ENCODE data around the gene FXN. TPM values are rescaled to one million over a fixed set of nuclear protein-coding genes. Genes with fewer than 3 reads are reported as not detected.
"Not testable (repeated sequence)": the region's sequence is repeated elsewhere in the genome, so short reads cannot be mapped to it uniquely, and the experiment has no call there.

FXN gene
- total RNA-seq, 2 experiments from 2014 or later: 6.9 to 36.1 TPM

DNA sequence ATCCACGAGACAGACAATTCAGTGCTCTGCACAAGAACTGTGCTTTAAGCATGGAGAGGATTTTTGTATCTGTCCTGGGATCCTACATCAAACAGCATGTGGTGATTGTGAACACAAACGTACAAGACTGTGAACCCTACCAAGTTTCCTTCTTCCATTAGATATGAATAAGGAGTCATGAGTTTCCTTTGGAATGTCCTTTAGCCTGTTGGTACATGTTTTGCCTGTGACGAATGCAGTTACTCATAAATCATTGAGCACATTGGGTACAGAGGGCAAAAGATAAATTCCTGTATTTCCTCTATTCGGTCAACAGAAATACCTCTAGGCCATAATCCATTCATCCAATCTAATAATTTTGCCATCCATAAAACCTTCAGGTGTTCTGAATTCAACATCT is 61.5 kb downstream of the FXN start:
- DNase-seq (ENCODE audit: low spot score): no peak
- H4K20me1 ChIP-seq (ENCODE audit: insufficient read depth, low read length): no peaks in the 10 kb centered on the region
- ChIA-PET POLR2A (no interaction called here), CTCF (ENCODE audit: unreplicated experiment) (no interaction called here)
- H3K4me2 ChIP-seq (ENCODE audit: low read length): no peak overlapping the region
- no peaks in the 10 kb centered on the region for H3K9me2 ChIP-seq (ENCODE audit: insufficient read depth, low read length)
- H3K4me3 ChIP-seq (ENCODE audit: low read depth, low read length, poor library complexity, severe bottlenecking): no peak overlapping the region
- H3K9me3 ChIP-seq (ENCODE audit: low read length): no peaks in the 10 kb centered on the region
- H3K36me3 ChIP-seq (ENCODE audit: insufficient read depth, low read length): no peaks in the 10 kb centered on the region
- intact Hi-C loops (cut with micrococcal nuclease; ENCODE audit: unreplicated experiment): no loop called here
- H3K27ac ChIP-seq (ENCODE audit: low read depth, low read length, poor library complexity, severe bottlenecking): no peak overlapping the region
- H2AFZ ChIP-seq (ENCODE audit: low read length): no peak overlapping the region
- no TSS peak for BruUV-seq (replicated peaks)
- H3K4me1 ChIP-seq (ENCODE audit: insufficient read depth, low read length, poor library complexity, severe bottlenecking): no peaks in the 10 kb centered on the region
- TF ChIP-seq, protein P1, sequence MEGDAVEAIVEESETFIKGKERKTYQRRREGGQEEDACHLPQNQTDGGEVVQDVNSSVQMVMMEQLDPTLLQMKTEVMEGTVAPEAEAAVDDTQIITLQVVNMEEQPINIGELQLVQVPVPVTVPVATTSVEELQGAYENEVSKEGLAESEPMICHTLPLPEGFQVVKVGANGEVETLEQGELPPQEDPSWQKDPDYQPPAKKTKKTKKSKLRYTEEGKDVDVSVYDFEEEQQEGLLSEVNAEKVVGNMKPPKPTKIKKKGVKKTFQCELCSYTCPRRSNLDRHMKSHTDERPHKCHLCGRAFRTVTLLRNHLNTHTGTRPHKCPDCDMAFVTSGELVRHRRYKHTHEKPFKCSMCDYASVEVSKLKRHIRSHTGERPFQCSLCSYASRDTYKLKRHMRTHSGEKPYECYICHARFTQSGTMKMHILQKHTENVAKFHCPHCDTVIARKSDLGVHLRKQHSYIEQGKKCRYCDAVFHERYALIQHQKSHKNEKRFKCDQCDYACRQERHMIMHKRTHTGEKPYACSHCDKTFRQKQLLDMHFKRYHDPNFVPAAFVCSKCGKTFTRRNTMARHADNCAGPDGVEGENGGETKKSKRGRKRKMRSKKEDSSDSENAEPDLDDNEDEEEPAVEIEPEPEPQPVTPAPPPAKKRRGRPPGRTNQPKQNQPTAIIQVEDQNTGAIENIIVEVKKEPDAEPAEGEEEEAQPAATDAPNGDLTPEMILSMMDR (conservative IDR thresholded peaks at IDR 0.05; ENCODE audit: low read length): no peak
- TF ChIP-seq EZH2phosphoT487 (IDR thresholded peaks at IDR 0.05; ENCODE audit: borderline replicate concordance, low read depth, low read length): no peak
- no peaks in the 10 kb centered on the region for H3K79me2 ChIP-seq (ENCODE audit: insufficient read depth, low read depth, low read length)

DNA sequence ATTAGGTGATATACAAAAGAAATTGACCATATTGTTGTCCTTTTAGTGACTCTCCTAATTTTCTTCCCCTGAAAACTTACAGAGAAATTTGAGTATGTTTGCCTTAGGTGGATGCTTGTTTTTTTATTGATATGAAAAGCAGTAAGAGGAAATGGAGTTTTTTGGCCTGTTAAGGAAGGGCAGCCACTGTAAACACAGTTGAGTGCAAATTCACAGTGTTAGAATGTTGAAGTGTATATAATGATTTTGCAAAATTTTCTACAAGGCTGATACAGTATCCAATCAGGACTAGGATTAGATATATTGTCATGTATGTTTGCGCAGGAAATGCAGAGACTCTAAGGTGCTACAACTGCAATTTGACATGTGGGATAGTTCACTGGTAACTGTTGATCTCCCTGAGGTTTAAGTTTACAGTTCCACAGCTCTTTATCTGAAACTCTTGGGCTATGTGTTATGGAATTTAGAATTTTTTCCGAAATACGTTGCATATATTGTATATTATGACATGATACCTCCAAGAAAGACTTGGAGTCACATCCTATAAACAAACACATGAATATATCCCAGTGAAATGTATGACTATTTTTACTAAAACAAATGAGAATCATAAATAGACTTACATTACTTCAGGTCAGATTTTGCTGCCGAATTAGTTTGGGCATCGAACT is 62.5 kb downstream of the FXN start:
- Histone ChIP-seq H3K4me1 (ENCODE audit: insufficient read depth, low read length, poor library complexity, severe bottlenecking) (no peaks in the 10 kb centered on the region), H3K4me2 (ENCODE audit: low read length) (no peak overlapping the region), H3K9me2 (ENCODE audit: insufficient read depth, low read length) (no peaks in the 10 kb centered on the region), H3K4me3 (ENCODE audit: low read depth, low read length, poor library complexity, severe bottlenecking) (no peak overlapping the region), H3K27ac (ENCODE audit: low read depth, low read length, poor library complexity, severe bottlenecking) (no peak overlapping the region), H3K79me2 (ENCODE audit: insufficient read depth, low read depth, low read length) (no peaks in the 10 kb centered on the region), H3K36me3 (ENCODE audit: insufficient read depth, low read length) (no peaks in the 10 kb centered on the region), H2AFZ (ENCODE audit: low read length) (no peak overlapping the region), H3K9me3 (ENCODE audit: low read length) (no peaks in the 10 kb centered on the region), H4K20me1 (ENCODE audit: insufficient read depth, low read length) (no peaks in the 10 kb centered on the region)
- TF ChIP-seq, protein P1 (conservative IDR thresholded peaks at IDR 0.05; ENCODE audit: low read length): no peak
- TF ChIP-seq EZH2phosphoT487 (IDR thresholded peaks at IDR 0.05; ENCODE audit: borderline replicate concordance, low read depth, low read length): no peak
- DNase-seq (ENCODE audit: low spot score): no peak
- CTCF ChIA-PET (ENCODE audit: unreplicated experiment): no interaction called here
- POLR2A ChIA-PET: interaction anchor here (0.7 kb wide), 1 partner anchor 1254 kb away, joined by 3 read pairs; no protein-coding TSS in a partner anchor
- intact Hi-C loops (cut with micrococcal nuclease; ENCODE audit: unreplicated experiment): no loop called here
- no TSS peak for BruUV-seq (replicated peaks)

DNA sequence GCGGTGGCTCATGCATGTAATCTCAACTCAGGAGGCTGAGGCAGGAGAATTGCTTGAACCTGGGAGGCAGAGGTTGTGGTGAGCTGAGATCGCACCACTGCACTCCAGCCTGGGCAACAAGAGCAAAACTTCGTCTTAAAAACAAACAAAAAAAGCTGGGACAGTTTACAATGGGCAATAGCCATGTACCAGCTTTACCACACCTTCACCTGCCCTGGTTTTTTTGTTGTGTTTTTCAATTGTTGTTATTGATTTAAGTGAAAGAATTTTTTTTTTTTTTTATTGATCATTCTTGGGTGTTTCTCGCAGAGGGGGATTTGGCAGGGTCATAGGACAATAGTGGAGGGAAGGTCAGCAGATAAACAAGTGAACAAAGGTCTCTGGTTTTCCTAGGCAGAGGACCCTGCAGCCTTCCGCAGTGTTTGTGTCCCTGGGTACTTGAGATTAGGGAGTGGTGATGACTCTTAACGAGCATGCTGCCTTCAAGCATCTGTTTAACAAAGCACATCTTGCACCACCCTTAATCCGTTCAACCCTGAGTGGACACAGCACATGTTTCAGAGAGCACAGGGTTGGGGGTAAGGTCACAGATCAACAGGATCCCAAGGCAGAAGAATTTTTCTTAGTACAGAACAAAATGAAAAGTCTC is 67.9 kb downstream of the FXN start:
- H3K36me3 ChIP-seq (ENCODE audit: insufficient read depth, low read length); H3K4me3 ChIP-seq (ENCODE audit: low read depth, low read length, poor library complexity, severe bottlenecking); BruUV-seq (replicated peaks); H3K4me1 ChIP-seq (ENCODE audit: insufficient read depth, low read length, poor library complexity, severe bottlenecking); H3K9me2 ChIP-seq (ENCODE audit: insufficient read depth, low read length); DNase-seq (ENCODE audit: low spot score); H3K79me2 ChIP-seq (ENCODE audit: insufficient read depth, low read depth, low read length); H3K4me2 ChIP-seq (ENCODE audit: low read length); H2AFZ ChIP-seq (ENCODE audit: low read length); CTCF ChIA-PET (ENCODE audit: unreplicated experiment); POLR2A ChIA-PET; H4K20me1 ChIP-seq (ENCODE audit: insufficient read depth, low read length); H3K27ac ChIP-seq (ENCODE audit: low read depth, low read length, poor library complexity, severe bottlenecking); H3K9me3 ChIP-seq (ENCODE audit: low read length); intact Hi-C loops (cut with micrococcal nuclease; ENCODE audit: unreplicated experiment): not testable (repeated sequence)
